Measurements from ENCODE around the gene TMEM131. TPM values are rescaled to one million over a fixed set of nuclear protein-coding genes. Genes with fewer than 3 reads are reported as not detected.

The TMEM131 gene
- total RNA-seq, 1 donor from 2014 or later, result 16.8 TPM

DNA sequence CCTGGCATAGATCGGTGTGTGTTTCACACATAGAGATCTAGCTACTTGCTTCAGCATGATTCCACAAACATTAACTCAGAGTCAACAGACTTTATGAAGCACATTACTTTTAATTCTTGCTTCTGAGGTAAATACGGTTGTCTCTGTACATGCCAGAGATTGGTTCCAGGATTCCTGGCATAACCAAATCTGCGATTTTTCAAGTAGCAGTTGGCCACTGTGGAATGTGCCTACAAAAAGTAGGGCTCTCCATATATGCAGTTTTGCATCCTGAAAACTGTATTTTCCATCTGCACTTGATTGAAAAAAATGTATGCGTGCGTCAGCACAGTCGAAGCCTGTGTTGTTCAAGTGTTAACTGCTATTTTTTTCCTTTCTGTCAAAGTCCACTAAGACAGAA is 197.3 kb downstream of the TMEM131 start:
- Histone ChIP-seq H3K27me3 (ENCODE audit: control insufficient read depth, insufficient read depth, low read length) (no peaks in the 10 kb centered on the region), H3K36me3 (ENCODE audit: control insufficient read depth, insufficient read depth, low read length) (no peaks in the 10 kb centered on the region), H3K4me3 (ENCODE audit: low read depth, low read length) (no peak overlapping the region)
- DNase-seq (ENCODE audit: low read depth), result no peak
- TF ChIP-seq, protein P1, sequence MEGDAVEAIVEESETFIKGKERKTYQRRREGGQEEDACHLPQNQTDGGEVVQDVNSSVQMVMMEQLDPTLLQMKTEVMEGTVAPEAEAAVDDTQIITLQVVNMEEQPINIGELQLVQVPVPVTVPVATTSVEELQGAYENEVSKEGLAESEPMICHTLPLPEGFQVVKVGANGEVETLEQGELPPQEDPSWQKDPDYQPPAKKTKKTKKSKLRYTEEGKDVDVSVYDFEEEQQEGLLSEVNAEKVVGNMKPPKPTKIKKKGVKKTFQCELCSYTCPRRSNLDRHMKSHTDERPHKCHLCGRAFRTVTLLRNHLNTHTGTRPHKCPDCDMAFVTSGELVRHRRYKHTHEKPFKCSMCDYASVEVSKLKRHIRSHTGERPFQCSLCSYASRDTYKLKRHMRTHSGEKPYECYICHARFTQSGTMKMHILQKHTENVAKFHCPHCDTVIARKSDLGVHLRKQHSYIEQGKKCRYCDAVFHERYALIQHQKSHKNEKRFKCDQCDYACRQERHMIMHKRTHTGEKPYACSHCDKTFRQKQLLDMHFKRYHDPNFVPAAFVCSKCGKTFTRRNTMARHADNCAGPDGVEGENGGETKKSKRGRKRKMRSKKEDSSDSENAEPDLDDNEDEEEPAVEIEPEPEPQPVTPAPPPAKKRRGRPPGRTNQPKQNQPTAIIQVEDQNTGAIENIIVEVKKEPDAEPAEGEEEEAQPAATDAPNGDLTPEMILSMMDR (IDR thresholded peaks at IDR 0.05; ENCODE audit: insufficient read depth, low read length, poor library complexity, severe bottlenecking), result no peak

- TF ChIP-seq, protein P1 (IDR thresholded peaks at IDR 0.05; ENCODE audit: insufficient read depth, low read length, poor library complexity, severe bottlenecking), result no peak
- DNase-seq (ENCODE audit: low read depth), result no peak
These were observed 198.4 kb downstream of the TMEM131 start for GRCh38 chr2:97797355-97797754.

DNA sequence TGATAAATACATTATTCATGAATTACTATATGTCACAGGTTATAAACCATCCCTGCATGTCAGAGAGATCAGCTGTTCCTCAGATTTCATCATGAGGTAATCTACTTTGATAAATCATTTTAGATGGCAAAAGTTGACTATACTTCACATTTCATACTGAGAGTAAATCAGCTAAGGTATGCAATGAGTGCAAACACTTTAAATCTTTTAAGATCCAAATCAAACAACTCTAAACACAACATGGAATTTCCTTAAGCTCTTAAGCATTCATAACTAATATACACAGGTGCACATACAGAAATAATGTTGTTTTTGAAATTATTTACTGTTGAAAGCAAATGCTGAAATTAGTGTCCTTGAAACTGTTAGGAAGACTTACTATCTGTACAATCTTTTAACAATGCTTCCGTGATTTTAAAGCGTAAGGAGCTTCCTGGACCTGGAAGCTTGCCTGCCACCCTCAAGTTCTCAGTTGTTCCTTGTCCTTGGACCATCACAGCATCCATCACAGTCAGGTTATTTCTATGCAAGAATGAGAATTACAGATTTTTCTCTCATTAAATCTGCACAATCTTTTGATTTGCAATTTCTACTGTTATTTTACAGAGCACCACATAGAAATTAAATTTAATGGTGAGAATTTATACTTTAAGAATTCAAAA is 199.2 kb downstream of the TMEM131 start:
- H3K36me3 ChIP-seq (ENCODE audit: control insufficient read depth, insufficient read depth, low read length), result no peaks in the 10 kb centered on the region
- no peak overlapping the region for H3K4me3 ChIP-seq (ENCODE audit: low read depth, low read length)
- no peak for DNase-seq (ENCODE audit: low read depth)
- TF ChIP-seq, protein P1 (IDR thresholded peaks at IDR 0.05; ENCODE audit: insufficient read depth, low read length, poor library complexity, severe bottlenecking), result no peak
- H3K27me3 ChIP-seq (ENCODE audit: control insufficient read depth, insufficient read depth, low read length), result no peaks in the 10 kb centered on the region

More at GRCh38 chr2:97797355-97797754, 198.4 kb downstream of the TMEM131 start:
- Histone ChIP-seq H3K4me3 (ENCODE audit: low read depth, low read length) (no peak overlapping the region), H3K27me3 (ENCODE audit: control insufficient read depth, insufficient read depth, low read length) (no peaks in the 10 kb centered on the region), H3K36me3 (ENCODE audit: control insufficient read depth, insufficient read depth, low read length) (no peaks in the 10 kb centered on the region)

DNA sequence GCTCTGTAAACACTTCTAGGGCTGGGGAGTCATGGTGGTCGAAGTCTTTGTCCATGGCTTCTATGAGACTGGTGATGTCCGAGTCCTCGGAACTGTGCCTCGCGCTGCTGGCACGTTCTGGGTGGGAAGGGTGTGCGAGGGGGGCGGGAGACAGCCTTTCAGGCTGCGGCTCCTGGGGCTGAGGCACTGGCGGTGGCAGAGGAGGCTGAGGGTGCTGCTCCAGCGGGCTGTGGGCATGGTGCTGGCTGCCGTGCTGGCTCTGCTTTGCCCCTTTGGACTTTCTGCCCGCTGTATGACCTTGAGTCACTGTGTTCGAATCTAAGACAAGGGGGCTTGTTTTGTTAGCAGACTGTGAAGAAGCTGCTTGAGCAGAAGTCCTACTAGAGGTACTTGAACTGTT is 203.3 kb downstream of the TMEM131 start:
- H3K36me3 ChIP-seq (ENCODE audit: control insufficient read depth, insufficient read depth, low read length), result no peaks in the 10 kb centered on the region
- H3K4me3 ChIP-seq (ENCODE audit: low read depth, low read length), result no peak overlapping the region
- H3K27me3 ChIP-seq (ENCODE audit: control insufficient read depth, insufficient read depth, low read length), result no peaks in the 10 kb centered on the region
- TF ChIP-seq, protein P1 (IDR thresholded peaks at IDR 0.05; ENCODE audit: insufficient read depth, low read length, poor library complexity, severe bottlenecking), result no peak
- no peak for DNase-seq (ENCODE audit: low read depth)

GRCh38 chr2:97788986-97789644 is 206.6 kb downstream of the TMEM131 start:
- Histone ChIP-seq H3K36me3 (ENCODE audit: control insufficient read depth, insufficient read depth, low read length) (no peaks in the 10 kb centered on the region), H3K4me3 (ENCODE audit: low read depth, low read length) (no peak overlapping the region), H3K27me3 (ENCODE audit: control insufficient read depth, insufficient read depth, low read length) (no peaks in the 10 kb centered on the region)
- no peak for DNase-seq (ENCODE audit: low read depth)
- TF ChIP-seq, protein P1 (IDR thresholded peaks at IDR 0.05; ENCODE audit: insufficient read depth, low read length, poor library complexity, severe bottlenecking), result no peak
